Measurements from ENCODE around the gene NRP1. TPM values are rescaled to one million over a fixed set of nuclear protein-coding genes. Genes with fewer than 3 reads are reported as not detected.

Gene NRP1
- total RNA-seq, 1 experiment from 2014 or later = 0.99 TPM

GRCh38 chr10:33134011-33134751 lies 200.3 kb downstream of the NRP1 start:
- H3K36me3 ChIP-seq = no peaks in the 10 kb centered on the region
- no peaks in the 10 kb centered on the region; the same call in 1 of the 2 replicates for H3K9me3 ChIP-seq
- no peak overlapping the region for H3K4me3 ChIP-seq
- DNase-seq = peak; percentile 95
- no peaks in the 10 kb centered on the region for H3K27me3 ChIP-seq

- Histone ChIP-seq H3K4me3 (no peak overlapping the region), H3K9me3 (no peaks in the 10 kb centered on the region; the same call in 1 of the 2 replicates), H3K27me3 (no peaks in the 10 kb centered on the region), H3K36me3 (no peaks in the 10 kb centered on the region)
- peak; percentile 11 for DNase-seq
Measured at GRCh38 chr10:33133557-33133956, 200.9 kb downstream of the NRP1 start.

GRCh38 chr10:33132626-33133025 lies 201.8 kb downstream of the NRP1 start:
- DNase-seq = no peak
- Histone ChIP-seq H3K4me3 (no peak overlapping the region), H3K36me3 (no peaks in the 10 kb centered on the region), H3K27me3 (no peaks in the 10 kb centered on the region), H3K9me3 (no peaks in the 10 kb centered on the region; the same call in 1 of the 2 replicates)

GRCh38 chr10:33129996-33130386 lies 204.5 kb downstream of the NRP1 start:
- Histone ChIP-seq H3K27me3 (no peaks in the 10 kb centered on the region), H3K4me3 (no peak overlapping the region), H3K36me3 (no peaks in the 10 kb centered on the region), H3K9me3 (no peaks in the 10 kb centered on the region; the same call in 1 of the 2 replicates)
- peak; percentile 41 for DNase-seq

GRCh38 chr10:33129141-33129995 lies 205.1 kb downstream of the NRP1 start:
- H3K9me3 ChIP-seq = no peaks in the 10 kb centered on the region; the same call in 1 of the 2 replicates
- no peaks in the 10 kb centered on the region for H3K27me3 ChIP-seq
- H3K36me3 ChIP-seq = no peaks in the 10 kb centered on the region
- H3K4me3 ChIP-seq = no peak overlapping the region
- DNase-seq = peak; percentile 96

GRCh38 chr10:33127622-33128021 lies 206.8 kb downstream of the NRP1 start:
- no peaks in the 10 kb centered on the region for H3K36me3 ChIP-seq
- no peak overlapping the region for H3K4me3 ChIP-seq
- H3K27me3 ChIP-seq = no peaks in the 10 kb centered on the region
- DNase-seq = no peak
- no peaks in the 10 kb centered on the region for H3K9me3 ChIP-seq

Measured in MG63 (cell line).